BJ (cell line): ENCODE results near the gene OR9Q1. TPM values are rescaled to one million over a fixed set of nuclear protein-coding genes. Genes with fewer than 3 reads are reported as not detected.
A peak's percentile ranks its signal among the peaks of the same experiment; 100 is the strongest.

Source experiments
- CTCF ChIA-PET: fragments of 350-600 bp; formaldehyde crosslinking; extraction: SDS; loops from one replicate; lab custom pipeline; 2021; ENCODE audit warnings: antibody characterized with exemption, inconsistent platforms; lab: Yijun Ruan, JAX
- POLR2A ChIA-PET: fragments of 300-600 bp; sonication (Branson Sonifier 250); formaldehyde crosslinking; extraction: SDS; loops from one replicate; lab custom pipeline; 2021; ENCODE audit warnings: antibody characterized with exemption; lab: Charles Lee
- DNase-seq: peaks from one replicate; pipeline ENCODE4 v3.0.0-alpha.2; 2011; ENCODE audit warnings: low read depth
- H3K27me3 ChIP-seq: 2 replicates; pipeline ENCODE4 v1.6.0; 2011; ENCODE audit warnings: low read length; ENCODE audit not compliant: control insufficient read depth, insufficient read depth
- H3K36me3 ChIP-seq: 2 replicates; pipeline ENCODE4 v1.5.1; 2011; ENCODE audit warnings: low read length; ENCODE audit not compliant: control insufficient read depth, insufficient read depth
- H3K4me3 ChIP-seq: 2 replicates; pipeline ENCODE4 v1.5.1; 2011; ENCODE audit warnings: low read depth, mild to moderate bottlenecking, control low read depth, low read length
- CTCF ChIP-seq: IDR thresholded peaks from 2 replicates; pipeline ENCODE4 v1.5.1; 2011; ENCODE audit warnings: low read depth, mild to moderate bottlenecking, control low read depth, inconsistent platforms, low read length, moderate library complexity; ENCODE audit not compliant: insufficient read depth
- polyA plus RNA-seq: library from polyadenylated mRNA; depleted of rRNA; stranded (reverse); fragments of >200 nt; gene quantifications from 2 replicates; pipeline ENCODE4 v1.2.3, GENCODE V29; 2011

OR9Q1 gene
- polyA plus RNA-seq, 1 experiment, result not detected

- no peak for DNase-seq
- Histone ChIP-seq H3K4me3 (no peak overlapping the region), H3K36me3 (no peaks in the 10 kb centered on the region), H3K27me3 (no peaks in the 10 kb centered on the region)
- 0 out of 2 replicates have a peak, but pooled peaks have one; percentile 29 for TF ChIP-seq CTCF
- ChIA-PET POLR2A (interaction anchor here (0.6 kb wide), 1 partner anchor 297 kb away, joined by 3 read pairs; no protein-coding TSS in a partner anchor), CTCF (interaction anchor here (0.9 to 1.2 kb wide), 3 partner anchors 16 to 31 kb away, joined by 3 read pairs; no protein-coding TSS in a partner anchor)
Measured at GRCh38 chr11:58060939-58061672, 37.4 kb downstream of the OR9Q1 start.

- ChIA-PET CTCF (interaction anchor here (0.6 to 0.9 kb wide), 3 partner anchors 16 to 80 kb away, joined by 3 read pairs; no protein-coding TSS in a partner anchor), POLR2A (interaction anchor here (0.6 kb wide), 1 partner anchor 298 kb away, joined by 3 read pairs; no protein-coding TSS in a partner anchor)
- Histone ChIP-seq H3K4me3 (no peak overlapping the region), H3K27me3 (no peaks in the 10 kb centered on the region), H3K36me3 (no peaks in the 10 kb centered on the region)
- no peak for TF ChIP-seq CTCF
- peak; percentile 29 for DNase-seq
Measured at GRCh38 chr11:58061813-58062212, 38.1 kb downstream of the OR9Q1 start.

DNA sequence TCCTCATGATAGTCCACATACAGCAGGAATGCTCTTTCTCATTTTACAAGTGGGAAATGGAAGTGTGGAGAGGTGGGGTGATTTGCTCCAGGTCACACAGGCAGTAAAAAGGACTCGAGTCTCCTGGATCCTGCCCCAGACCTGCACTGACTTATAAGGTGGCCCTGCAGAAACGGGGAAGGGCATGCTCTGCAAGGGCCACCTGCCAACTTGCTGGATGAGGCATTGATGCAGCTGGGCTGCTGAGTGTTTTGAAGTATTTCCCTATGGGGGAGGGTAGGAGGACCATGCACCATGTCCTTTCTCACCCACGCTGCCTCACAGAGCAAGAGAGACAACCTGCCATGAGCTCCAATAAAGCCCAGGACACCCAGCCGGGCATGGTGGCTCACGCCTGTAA, 44.0 kb downstream of the OR9Q1 start:
- POLR2A ChIA-PET, result no interaction called here
- Histone ChIP-seq H3K36me3 (no peaks in the 10 kb centered on the region), H3K4me3 (no peak overlapping the region), H3K27me3 (no peaks in the 10 kb centered on the region)
- TF ChIP-seq CTCF, result no peak
- no peak for DNase-seq
- CTCF ChIA-PET, result no interaction called here

DNA sequence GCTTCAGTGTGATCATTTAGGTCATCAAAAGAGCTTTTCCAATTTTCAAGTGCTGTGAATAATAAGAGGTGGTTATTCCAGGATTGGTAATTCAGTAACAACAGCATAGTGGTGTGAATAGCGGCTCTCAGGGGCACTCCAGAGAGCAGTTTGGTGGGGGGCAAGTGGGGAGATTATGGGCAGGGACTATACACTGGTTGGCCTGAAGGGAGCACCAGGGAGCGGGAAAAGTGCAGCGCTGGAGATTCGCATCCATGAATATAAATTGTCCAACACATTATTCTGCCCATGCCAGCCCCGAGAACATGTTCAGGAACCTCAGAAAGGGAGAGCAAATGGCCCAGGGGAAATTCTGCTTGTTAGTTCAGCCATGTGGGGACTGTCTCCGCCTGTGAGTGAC, 45.0 kb downstream of the OR9Q1 start:
- no peak for DNase-seq
- Histone ChIP-seq H3K4me3 (no peak overlapping the region), H3K27me3 (no peaks in the 10 kb centered on the region), H3K36me3 (no peaks in the 10 kb centered on the region)
- POLR2A ChIA-PET, result no interaction called here
- no peak for TF ChIP-seq CTCF
- CTCF ChIA-PET, result no interaction called here

- Histone ChIP-seq H3K36me3 (no peaks in the 10 kb centered on the region), H3K4me3 (no peak overlapping the region), H3K27me3 (no peaks in the 10 kb centered on the region)
- ChIA-PET CTCF (no interaction called here), POLR2A (no interaction called here)
- TF ChIP-seq CTCF, result no peak
- DNase-seq, result no peak
Measured at GRCh38 chr11:58070585-58070984, 46.9 kb downstream of the OR9Q1 start.
